ENCODE measurements around the gene ZNF669.
A peak's percentile ranks its signal among the peaks of the same experiment; 100 is the strongest.

ZNF669 gene

DNA sequence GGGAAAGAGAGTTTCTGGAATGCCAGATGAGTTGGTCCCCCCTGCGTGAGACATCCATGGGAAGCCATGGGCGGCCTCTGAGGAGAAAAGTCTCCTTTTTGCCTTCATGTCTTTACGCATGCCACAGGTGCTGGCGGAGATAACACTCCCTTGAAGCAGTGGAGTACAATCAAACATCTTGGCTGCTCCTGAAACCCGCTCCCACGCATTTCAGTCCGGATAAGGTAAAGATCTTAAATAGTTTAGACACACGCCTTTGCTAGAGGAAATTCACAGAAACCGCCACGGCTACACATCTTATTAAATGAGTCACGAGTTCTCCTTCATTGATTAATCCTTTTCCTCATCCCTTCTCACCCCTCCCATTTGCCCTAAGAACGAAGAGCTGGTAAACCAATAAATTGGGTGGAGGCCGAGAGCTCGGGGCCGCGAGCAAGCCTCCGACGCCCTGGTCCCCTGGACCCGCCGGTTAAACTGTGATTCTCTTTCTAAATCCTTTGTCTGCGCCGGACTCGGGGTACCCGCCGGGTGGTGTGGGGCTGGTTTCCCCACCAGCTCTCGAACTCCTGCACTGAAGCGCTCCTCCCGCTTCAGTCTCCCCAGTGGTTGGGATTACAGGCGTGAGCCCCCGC is 6.6 kb upstream of the ZNF669 start:
- no peak for DNase-seq

DNA sequence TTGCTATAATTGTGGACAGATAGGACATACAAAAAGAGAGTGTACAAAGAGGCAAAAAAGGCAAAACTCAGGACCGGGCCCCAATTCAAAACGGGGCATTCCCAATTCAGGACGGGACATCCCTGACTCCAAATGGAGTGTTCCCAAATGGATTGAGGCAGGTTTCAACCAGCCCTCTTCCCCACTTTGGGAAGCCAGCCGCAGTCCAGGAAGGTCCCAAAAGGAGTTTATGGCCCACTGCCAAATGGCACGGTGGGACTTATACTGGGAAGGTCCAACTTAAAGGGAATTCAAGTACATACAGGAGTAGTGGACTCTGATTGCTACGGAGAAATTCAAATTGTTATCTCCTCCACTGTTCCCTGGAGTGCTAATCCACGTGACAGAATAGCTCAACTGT is 3.5 kb upstream of the ZNF669 start:
- DNase-seq = no peak

DNA sequence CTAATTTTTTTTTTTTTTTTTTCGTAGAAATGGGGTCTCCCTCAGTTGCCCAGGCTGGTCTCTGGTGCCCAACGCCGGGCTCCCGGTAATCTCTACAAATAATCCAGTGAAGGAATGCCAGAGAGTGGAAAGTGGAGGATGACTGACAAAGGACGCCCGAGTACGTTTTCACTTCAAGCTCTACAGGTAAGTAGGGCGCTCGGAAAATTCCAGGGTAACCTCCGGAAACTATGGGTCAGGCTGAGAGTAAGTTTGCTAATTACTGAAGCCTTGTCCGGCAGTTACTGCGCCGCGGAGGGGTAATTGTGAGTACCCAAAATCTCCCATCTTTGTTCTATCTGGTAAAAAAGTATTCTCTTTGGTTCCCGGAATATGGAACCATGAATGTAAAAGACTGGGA is 1.8 kb upstream of the ZNF669 start:
- DNase-seq = no peak

DNA sequence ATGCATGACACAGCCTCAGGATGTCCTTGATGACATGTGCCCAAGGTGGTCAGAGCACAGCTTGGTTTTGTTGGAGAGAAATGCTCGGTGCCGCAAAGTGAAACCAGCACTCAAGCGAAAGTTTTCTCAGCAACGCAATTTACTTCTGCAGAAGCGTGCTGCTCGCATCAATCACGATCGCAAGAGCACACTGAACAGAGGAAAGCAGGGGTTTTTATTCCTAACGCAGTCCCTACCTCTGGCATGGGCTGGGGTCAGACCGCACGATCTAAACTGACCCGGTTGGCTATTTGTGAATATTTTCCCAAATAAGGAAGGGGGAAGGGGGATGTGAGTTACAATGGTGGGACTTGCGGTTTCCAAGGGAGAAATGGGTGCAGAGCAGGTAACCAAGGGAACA is 809 bp upstream of the ZNF669 start:
- DNase-seq = no peak

DNA sequence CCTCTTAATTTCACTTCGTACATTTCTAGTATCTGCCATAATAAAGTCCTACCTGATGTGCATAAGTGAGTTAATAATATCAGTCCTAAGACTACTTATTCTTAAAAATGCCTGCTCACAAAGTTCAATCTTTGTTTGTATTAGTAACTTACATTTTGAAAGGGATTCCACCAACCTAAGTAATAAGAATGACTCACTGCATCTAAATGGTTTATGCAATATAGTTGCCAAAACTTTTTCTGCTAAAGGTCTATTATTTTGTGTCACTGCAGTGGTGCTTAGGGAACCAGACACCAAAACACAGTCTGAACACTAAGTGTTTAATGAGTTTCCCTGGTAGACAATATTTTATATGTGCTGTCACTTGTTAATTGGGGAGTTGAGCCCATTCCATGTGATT is 1.8 kb downstream of the ZNF669 start:
- no peak for DNase-seq

DNA sequence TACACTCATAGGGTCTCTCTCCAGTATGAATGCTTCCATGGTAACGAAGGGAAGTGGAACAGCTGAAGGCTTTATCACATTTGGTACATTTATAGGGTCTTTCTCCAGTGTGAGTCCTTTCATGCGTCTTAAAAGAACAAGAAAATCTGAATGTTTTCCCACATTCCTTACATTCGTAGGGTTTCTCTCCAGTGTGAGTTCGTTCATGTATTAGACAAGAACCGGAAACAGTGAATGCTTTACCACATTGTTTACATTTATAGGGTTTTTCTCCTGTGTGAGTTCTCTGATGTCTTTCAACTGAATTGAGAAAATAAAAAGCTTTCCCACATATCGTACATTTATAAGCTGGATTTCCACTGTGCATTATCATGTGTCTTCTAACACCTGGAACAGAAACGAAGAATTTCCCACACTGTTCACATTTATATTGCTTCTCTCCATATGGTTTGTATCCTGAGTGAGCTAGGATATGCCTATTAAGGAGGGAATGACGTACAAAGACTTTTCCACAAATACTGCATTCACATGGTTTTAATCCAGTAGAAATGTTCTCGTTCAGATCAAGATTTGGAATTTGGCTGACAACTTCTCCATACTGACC is 3.4 kb downstream of the ZNF669 start:
- no peak for DNase-seq

- no peak for DNase-seq
Observed at GRCh38 chr1:247096958-247097357, 7.2 kb downstream of the ZNF669 start.

- no peak for DNase-seq
Observed at GRCh38 chr1:247096544-247096943, 7.6 kb downstream of the ZNF669 start.

GRCh38 chr1:247096112-247096511 is 8.0 kb downstream of the ZNF669 start:
- no peak for DNase-seq

DNA sequence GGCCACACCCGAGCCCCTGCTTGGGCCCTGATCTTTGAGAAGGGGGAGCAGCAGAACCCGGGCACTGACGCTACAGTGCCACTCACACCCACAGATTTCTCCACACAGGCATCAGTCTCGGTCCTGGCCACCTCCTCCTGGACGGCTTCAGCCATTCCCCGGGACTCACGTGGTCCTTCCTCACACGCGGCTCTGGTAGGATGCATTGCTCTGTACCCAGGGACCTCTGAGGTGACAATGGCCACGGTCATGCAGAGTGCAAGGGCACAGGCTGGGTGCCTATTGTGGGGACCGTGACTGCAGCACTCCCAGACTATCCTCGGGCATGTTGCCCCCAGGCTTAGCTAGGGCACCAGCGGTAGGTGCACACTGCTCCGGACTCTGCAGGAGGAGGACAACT is 13.7 kb downstream of the ZNF669 start:
- no peak for DNase-seq

DNA sequence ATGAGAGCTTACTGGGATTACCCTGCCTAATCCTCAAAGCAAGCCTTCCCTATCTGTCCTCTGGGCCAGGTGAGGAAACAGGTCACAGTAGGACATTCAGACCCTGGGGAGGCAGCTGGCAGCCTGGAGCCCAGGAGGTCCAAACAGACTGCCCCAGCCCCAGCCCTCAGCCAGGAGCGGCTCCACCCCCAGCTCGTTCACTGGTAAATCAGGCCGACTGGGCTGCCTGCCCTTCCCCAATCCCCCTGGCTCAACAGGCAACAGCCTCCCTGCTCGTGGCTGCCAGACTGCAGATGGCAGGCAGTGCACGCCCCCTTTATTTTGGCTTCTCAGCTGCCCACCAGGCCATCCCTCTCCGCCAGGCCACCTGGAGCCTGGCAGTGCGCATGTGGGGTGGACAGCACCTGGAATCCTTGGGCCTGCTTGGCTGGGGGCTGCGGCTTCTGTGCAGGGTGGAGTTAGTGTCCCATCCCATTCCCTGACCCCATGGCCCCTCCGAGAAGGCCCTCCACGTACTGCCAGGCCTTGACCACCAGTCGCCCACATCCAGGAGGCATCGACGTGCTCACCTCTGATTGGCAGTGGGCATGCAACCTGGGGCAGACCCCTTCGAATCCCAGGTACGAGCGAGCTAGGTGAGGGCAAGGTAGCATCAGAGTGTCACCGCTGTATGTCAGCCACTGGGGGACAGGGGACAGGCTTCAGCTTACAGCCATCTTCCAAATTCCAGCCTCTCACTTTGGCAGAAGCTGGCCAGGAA is 14.4 kb downstream of the ZNF669 start:
- DNase-seq = no peak

- DNase-seq = no peak
Observed at GRCh38 chr1:247088967-247089366, 15.2 kb downstream of the ZNF669 start.

- no peak for DNase-seq
Observed at GRCh38 chr1:247087256-247087655, 16.9 kb downstream of the ZNF669 start.

DNA sequence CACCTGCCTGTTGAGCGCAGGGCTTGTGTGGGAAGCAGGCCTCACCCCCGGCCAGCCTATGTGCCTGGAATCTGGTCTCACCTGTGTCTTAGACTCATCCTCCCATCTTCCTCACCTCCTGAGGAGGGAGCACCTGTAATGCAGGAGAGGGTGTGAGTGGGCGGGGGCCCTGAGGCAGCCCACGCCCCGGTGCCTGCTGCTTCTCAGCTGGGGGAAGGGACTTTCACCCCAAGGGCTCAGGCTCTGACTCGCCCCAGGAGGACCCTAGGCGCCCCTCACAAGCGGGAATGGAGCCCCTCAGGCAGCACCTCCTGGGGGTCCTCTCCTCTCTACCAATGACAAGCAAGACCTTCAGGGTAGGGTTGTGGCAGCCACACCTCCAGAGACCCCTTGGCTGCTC is 18.8 kb downstream of the ZNF669 start:
- no peak for DNase-seq

- DNase-seq = no peak
Observed at GRCh38 chr1:247084771-247085170, 19.4 kb downstream of the ZNF669 start.

GRCh38 chr1:247079141-247079874 is 24.8 kb downstream of the ZNF669 start:
- peak; percentile 25 to 29 for DNase-seq

DNA sequence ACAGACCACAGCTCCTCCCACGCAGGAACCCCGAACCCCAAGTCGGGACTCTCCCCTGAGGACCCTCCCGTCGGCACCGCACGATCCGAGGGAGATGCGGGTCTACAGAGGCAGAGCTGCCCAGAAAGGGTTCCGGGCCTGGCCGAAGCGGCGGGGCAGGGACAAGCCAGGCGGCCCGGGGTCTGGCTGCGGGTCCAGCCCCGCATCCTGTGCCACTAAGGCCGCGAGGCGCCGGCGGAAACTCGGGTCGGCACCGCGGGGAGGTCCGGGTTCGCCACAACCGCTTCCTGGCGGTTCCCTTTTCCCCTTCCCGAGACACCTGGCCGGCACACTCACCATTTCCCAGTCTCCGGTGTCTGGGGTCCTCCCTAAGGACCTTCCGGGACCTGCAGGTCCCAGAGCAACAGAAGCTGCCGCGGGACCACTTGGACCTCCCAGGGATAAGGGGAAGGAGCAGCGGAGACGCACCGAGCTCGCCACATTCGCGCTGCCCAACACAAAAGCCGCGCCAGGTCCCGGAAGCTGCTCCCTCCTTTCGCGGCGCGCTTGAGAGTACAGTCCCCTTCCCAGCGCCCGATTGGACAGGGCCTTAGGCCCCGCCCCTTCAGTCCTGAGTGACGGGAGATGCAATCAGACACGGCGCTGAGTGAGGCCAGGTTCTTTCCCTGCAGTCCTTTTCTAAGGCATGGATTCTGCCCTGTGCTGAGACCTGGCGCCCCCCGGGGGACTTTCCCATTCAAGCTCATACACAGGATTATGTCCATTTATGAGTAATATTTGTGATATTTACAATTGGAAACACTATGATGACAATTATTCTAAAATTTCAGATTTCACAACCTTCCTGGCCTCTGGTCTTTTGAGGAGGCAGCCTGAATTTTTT is 25.7 kb downstream of the ZNF669 start, which contains the start of gene ZNF670:
Gene ZNF670 (minus strand): TSS at position 554 of the 883 bp plus-strand sequence. CDS start 215 bp downstream, at position 339.
- DNase-seq = peak; percentile 95 to 97

DNA sequence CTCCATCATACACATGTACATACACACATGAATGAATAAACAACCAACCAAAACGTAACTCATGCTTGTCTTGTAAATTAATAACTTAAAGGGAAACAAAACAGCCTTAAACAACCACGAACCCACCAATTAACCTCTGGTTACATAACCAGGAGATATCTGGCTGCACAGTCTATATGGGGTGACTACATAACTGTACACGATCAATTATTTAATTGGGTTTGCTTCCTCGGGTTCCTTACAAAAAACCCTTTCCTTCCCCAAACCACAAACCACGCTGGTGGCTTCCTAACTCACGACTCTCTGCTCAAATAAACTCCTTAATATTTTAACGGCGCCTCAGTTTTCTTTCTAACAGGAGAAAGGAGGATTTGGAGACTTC is 26.3 kb downstream of the ZNF669 start:
- DNase-seq = peak in 1 of 2 experiments; percentile 52

- DNase-seq = peak; percentile 37 to 57
Observed at GRCh38 chr1:247077213-247077612, 26.9 kb downstream of the ZNF669 start.

DNA sequence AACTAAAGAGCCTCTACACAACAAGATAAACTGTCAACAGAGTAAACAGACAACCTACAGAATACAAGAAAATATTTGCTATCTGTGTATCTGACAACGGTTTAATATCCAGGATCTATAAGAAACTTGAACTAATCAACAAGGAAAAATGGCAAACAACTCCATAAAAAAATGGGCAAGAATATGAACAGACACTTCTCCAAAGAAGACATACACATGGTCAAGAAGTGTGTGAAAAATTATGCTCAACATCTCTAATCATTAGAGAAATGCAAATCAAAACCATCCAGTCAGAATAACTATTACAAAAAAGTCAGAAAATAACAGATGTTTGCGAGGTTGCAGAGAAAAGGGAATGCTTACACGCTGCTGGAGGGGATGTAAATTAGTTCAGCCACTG is 33.5 kb downstream of the ZNF669 start:
- no peak for DNase-seq

DNA sequence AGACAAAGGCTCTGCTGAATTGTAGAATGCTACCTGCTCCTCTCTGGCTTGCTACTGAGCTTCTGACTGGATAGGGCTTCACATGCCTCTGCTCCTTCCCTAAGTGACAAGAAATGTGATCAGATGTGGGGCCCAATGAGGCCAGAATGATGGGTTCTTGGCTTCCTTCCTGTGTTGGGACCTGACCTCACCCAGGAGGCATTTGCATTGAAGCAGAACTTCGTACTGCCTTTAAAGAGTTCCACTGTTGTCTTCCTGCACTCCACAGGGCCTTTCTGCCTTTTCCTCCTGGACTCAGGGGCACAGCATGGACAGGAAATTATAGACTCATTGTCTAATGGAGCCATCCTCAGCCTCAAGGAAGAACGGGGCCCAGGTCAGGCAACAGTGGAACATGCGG is 39.9 kb downstream of the ZNF669 start:
- DNase-seq = no peak

DNA sequence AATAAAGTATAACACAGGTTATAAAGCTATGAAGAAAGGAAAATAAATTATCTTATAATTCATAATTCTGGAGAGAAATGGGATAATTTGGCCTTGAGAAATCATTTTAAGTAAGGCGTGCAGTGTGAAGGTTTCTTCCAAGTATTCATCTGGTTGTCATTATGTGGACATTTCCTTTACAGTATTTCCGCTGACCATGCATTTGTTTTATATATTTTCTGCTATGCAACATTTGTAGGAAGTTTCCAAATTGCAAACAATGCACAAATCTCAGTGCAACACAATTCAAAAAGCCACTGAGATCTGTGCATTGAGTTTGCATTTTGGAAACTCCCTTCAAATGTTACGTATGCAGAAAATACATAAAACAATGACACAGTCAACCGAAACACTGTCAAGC is 43.4 kb downstream of the ZNF669 start:
- DNase-seq = no peak

DNA sequence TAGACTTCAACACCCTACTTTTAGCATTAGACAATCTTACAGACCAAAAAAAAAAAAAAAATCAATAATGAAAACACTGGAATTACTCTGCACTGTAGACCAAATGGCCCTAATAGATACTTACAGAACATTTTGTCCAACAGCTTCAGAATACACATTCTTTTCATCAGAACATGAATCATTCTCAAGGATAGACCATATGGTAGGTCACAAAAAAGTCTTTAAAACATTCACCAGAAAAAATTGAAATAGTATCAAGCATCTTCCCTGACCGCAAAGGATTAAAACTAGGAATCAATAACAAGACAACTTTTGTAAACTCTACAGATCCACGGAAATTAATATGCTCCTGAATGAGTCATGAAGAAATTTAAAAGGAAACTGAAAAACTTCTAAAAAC is 48.1 kb downstream of the ZNF669 start:
- DNase-seq = no peak
